Breast epithelium (tissue), 3 donors: ENCODE data around the gene CHMP4A.

Experiments used
- CTCF ChIP-seq, 3 donors: fragments of 450-650 bp; IDR thresholded peaks; one replicate each; pipeline ENCODE4 v1.5.1; 2016 to 2017; ENCODE audit warnings: antibody characterized with exemption in 3 of 3, mild to moderate bottlenecking in 3 of 3, moderate library complexity in 3 of 3
- POLR2A ChIP-seq: fragments of 450-650 bp; IDR thresholded peaks from one replicate; pipeline ENCODE4 v1.6.1; 2016; ENCODE audit warnings: antibody characterized with exemption, mild to moderate bottlenecking, moderate library complexity
- POLR2AphosphoS5 ChIP-seq, 3 donors: sonication (generic); formaldehyde crosslinking; IDR thresholded peaks; one replicate each; pipeline ENCODE4 v1.6.1; 2017; ENCODE audit warnings: antibody characterized with exemption in 3 of 3

- no peak for TF ChIP-seq CTCF (IDR thresholded peaks at IDR 0.05)
- no peak for TF ChIP-seq POLR2AphosphoS5 (IDR thresholded peaks at IDR 0.05)
- no peak for TF ChIP-seq POLR2A
Observed at GRCh38 chr14:24197056-24197450, 16.2 kb downstream of the CHMP4A start.
